GM12801 (cell line): ENCODE data around the gene SEMA4C.

Experiments
- TF ChIP-seq, protein P1 (sequence below): IDR thresholded peaks from one replicate; pipeline ENCODE4 v1.5.1; 2011; ENCODE audit warnings: control low read depth; ENCODE audit not compliant: insufficient read length; ENCODE audit errors: extremely low read depth

The SEMA4C gene

GRCh38 chr2:96876269-96877041 lies 6.6 kb upstream of the SEMA4C start:
- TF ChIP-seq, protein P1, sequence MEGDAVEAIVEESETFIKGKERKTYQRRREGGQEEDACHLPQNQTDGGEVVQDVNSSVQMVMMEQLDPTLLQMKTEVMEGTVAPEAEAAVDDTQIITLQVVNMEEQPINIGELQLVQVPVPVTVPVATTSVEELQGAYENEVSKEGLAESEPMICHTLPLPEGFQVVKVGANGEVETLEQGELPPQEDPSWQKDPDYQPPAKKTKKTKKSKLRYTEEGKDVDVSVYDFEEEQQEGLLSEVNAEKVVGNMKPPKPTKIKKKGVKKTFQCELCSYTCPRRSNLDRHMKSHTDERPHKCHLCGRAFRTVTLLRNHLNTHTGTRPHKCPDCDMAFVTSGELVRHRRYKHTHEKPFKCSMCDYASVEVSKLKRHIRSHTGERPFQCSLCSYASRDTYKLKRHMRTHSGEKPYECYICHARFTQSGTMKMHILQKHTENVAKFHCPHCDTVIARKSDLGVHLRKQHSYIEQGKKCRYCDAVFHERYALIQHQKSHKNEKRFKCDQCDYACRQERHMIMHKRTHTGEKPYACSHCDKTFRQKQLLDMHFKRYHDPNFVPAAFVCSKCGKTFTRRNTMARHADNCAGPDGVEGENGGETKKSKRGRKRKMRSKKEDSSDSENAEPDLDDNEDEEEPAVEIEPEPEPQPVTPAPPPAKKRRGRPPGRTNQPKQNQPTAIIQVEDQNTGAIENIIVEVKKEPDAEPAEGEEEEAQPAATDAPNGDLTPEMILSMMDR, result no peak

DNA sequence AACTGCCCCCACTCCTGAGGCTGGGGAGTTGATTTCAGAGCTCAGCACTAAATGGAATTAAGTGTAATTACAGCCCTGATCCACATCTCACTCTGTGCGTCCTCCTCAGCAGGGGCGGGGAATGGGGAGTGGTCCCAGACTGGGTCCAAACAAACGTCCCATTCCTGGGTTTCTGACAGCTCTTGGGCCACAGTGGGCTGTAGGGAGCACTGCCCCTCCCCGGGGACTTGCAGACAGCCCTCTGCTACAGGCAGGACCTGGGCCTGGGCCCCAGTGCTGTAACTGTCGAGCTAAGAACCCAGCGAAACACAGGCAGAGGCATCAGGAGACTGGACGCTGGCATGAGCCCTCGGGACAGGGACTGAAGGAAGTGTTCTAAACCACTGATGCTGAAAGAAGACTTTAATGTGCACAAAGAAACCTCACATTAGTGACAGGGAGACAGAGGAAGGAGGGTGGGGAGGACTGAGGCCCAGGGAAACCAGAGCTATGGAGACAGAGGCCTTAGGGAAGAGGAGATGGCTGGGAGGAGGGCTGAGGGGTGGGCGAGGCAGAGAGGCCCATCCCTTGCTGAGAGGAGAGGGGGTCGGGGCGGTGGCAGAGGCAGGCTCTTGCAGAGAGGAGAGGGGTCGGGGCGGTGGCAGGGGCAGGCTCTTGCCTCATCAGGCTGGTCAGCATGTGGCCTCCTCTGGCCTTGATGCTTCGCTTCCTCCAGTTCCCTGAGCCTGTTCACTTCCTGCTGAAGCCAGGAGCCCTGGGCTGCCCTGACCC lies 5.8 kb upstream of the SEMA4C start:
- TF ChIP-seq, protein P1, result no peak

DNA sequence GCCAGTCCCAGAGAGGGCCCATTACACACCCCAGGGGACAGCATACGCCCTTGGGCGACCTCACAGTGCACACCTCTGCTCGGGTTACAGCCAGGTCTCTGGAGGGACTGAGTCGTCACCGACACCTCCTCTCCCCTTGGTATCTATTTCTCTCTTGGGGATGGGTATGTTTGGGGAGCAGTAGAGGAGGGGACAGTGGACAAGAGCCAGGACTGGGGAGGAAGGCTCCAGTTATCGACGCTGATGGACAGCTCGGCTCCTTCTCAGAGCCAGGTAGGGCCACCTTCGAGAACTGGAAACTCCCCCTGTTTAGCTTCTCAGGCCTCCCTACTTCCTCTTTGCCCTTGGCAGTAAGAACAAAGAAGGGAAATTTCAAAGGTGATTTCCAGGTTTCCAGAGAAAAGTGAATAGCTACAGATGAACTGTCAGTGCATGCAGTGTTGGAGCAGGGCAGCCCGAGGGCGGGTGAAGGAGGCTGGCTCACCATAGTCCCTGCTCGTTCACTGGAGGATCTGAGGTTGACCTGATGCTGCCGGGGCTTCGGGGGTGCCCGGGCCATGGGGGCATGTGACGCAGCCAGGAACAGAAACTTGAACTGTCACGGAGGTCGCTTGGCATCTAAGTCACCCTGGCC lies 4.4 kb upstream of the SEMA4C start:
- TF ChIP-seq, protein P1, result no peak

DNA sequence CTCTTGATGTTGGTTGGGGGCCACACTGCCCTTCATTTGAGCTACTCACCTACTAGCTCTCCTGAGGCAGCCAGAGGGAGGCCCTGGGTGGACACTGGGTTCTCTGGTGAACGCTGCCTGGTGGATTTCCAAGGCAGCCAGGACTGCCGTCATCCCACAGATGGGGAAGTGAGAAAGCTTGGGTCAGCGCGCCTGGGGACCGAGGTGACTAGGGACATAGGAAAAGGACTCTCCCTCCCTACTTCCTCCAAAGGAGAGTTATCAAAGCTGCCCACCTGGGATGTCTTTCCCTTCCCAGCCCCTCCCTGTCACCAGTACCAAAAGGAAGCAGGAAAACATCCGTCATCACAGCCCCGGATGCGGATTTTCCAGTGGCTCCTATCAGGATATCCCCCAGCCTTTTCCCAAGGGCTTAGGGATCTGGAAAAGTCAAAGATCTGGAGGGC lies 3.8 kb upstream of the SEMA4C start:
- TF ChIP-seq, protein P1, result no peak

- TF ChIP-seq, protein P1, result no peak
Observed at GRCh38 chr2:96872591-96873349, 2.9 kb upstream of the SEMA4C start.

- TF ChIP-seq, protein P1, result no peak
Observed at GRCh38 chr2:96870626-96871255, 861 bp upstream of the SEMA4C start.
